IMR-90 (cell line): ENCODE measurements around the gene STAP1. TPM values are rescaled to one million over a fixed set of nuclear protein-coding genes. Genes with fewer than 3 reads are reported as not detected.

ENCODE experiments used
- ATAC-seq: fragments of 200-7000 bp; cut with Tn5 transposase; 2 replicates; pipeline ENCODE4 v1.9.1; 2020; ENCODE audit warnings: low read depth, mild to moderate bottlenecking, moderate library complexity
- BruUV-seq: library from RNA; stranded (reverse); fragments of 400-500 nt; replicated peaks from 2 replicates; lab custom pipeline; 2021; lab: Mats Ljungman, UMichigan
- CTCF ChIA-PET: fragments of 300-600 bp; formaldehyde crosslinking; extraction: SDS; loops from one replicate; lab custom pipeline; 2021; ENCODE audit warnings: antibody characterized with exemption; lab: Yijun Ruan, JAX
- POLR2A ChIA-PET: fragments of 300-600 bp; sonication (Branson Sonifier 250); formaldehyde crosslinking; loops from one replicate; lab custom pipeline; 2022; ENCODE audit warnings: antibody characterized with exemption; ENCODE audit not compliant: unreplicated experiment; lab: Charles Lee
- DNase-seq: peaks from one replicate; pipeline ENCODE4 v3.0.0; 2013
- H2AFZ ChIP-seq: replicated peaks from 2 replicates; pipeline ENCODE3; 2013; ENCODE audit warnings: low read length, mild to moderate bottlenecking; ENCODE audit not compliant: poor library complexity
- H2AK5ac ChIP-seq: 2 replicates; pipeline ENCODE4 v1.6.1; 2013; ENCODE audit warnings: low read depth, low read length, inconsistent platforms
- H2AK9ac ChIP-seq: replicated peaks from 2 replicates; pipeline ENCODE3; 2013; ENCODE audit warnings: mild to moderate bottlenecking, low read depth, low read length, moderate library complexity; ENCODE audit not compliant: poor library complexity
- H2BK120ac ChIP-seq: 2 replicates; pipeline ENCODE4 v1.6.1; 2013; ENCODE audit warnings: low read depth, low read length, inconsistent platforms
- H2BK15ac ChIP-seq: 3 replicates; pipeline ENCODE4 v1.6.1; 2013; ENCODE audit warnings: low read depth, low read length, inconsistent platforms
- H2BK20ac ChIP-seq: 2 replicates; pipeline ENCODE4 v1.6.1; 2013; ENCODE audit warnings: low read depth, mild to moderate bottlenecking, inconsistent platforms, low read length, moderate library complexity
- H2BK5ac ChIP-seq: 2 replicates; pipeline ENCODE4 v1.6.1; 2013; ENCODE audit warnings: mild to moderate bottlenecking, low read depth, low read length, inconsistent platforms; ENCODE audit not compliant: poor library complexity, severe bottlenecking
- H3K14ac ChIP-seq: replicated peaks from 2 replicates; pipeline ENCODE4 v1.6.1; 2013; ENCODE audit warnings: low read depth, low read length, inconsistent platforms
- H3K18ac ChIP-seq: 2 replicates; pipeline ENCODE4 v1.6.1; 2013; ENCODE audit warnings: low read depth, low read length, control low read depth
- H3K23ac ChIP-seq: 2 replicates; pipeline ENCODE4 v1.6.1; 2013; ENCODE audit warnings: low read depth, low read length, inconsistent platforms
- H3K27ac ChIP-seq: 2 replicates; pipeline ENCODE4 v1.5.1; 2013; ENCODE audit warnings: mild to moderate bottlenecking, control low read depth, low read length; ENCODE audit not compliant: insufficient read depth
- H3K27me3 ChIP-seq: 2 replicates; pipeline ENCODE4 v1.6.1; 2013; ENCODE audit warnings: low read length; ENCODE audit not compliant: control insufficient read depth, insufficient read depth
- H3K36me3 ChIP-seq: 2 replicates; pipeline ENCODE4 v1.6.1; 2013; ENCODE audit warnings: low read length, mixed read lengths; ENCODE audit not compliant: control insufficient read depth, insufficient read depth
- H3K4ac ChIP-seq: 2 replicates; pipeline ENCODE4 v1.6.1; 2013; ENCODE audit warnings: low read depth, low read length, inconsistent platforms
- H3K4me1 ChIP-seq: 2 replicates; pipeline ENCODE4 v1.6.1; 2013; ENCODE audit warnings: low read length, mixed read lengths; ENCODE audit not compliant: control insufficient read depth, insufficient read depth
- H3K4me2 ChIP-seq: 2 replicates; pipeline ENCODE4 v1.6.1; 2013; ENCODE audit warnings: low read depth, mild to moderate bottlenecking, control low read depth, low read length, moderate library complexity
- H3K4me3 ChIP-seq: 2 replicates; pipeline ENCODE4 v1.5.1; 2013; ENCODE audit warnings: low read depth, mild to moderate bottlenecking, control low read depth, low read length, moderate library complexity; ENCODE audit not compliant: insufficient read depth
- H3K56ac ChIP-seq: 2 replicates; pipeline ENCODE4 v1.6.1; 2013; ENCODE audit warnings: low read length, inconsistent platforms; ENCODE audit not compliant: insufficient read depth; ENCODE audit errors: extremely low read depth
- H3K79me1 ChIP-seq, 2 experiments: 2 replicates each; pipeline ENCODE4 v1.6.1; 2013; ENCODE audit warnings: low read length in 2 of 2, inconsistent platforms in 1 of 2, low read depth in 1 of 2
- H3K9ac ChIP-seq: 2 replicates; pipeline ENCODE4 v1.6.1; 2013; ENCODE audit warnings: low read depth, low read length, control low read depth
- H3K9me1 ChIP-seq: 2 replicates; pipeline ENCODE4 v1.6.1; 2013; ENCODE audit warnings: low read length, inconsistent platforms; ENCODE audit not compliant: insufficient read depth
- H3K9me3 ChIP-seq: 2 replicates; pipeline ENCODE4 v1.6.1; 2013; ENCODE audit warnings: low read length; ENCODE audit not compliant: control insufficient read depth, insufficient read depth
- H4K20me1 ChIP-seq: 2 replicates; pipeline ENCODE4 v1.6.1; 2013; ENCODE audit warnings: low read length, inconsistent platforms; ENCODE audit not compliant: insufficient read depth
- H4K5ac ChIP-seq: 2 replicates; pipeline ENCODE4 v1.6.1; 2013; ENCODE audit warnings: mild to moderate bottlenecking, low read depth, low read length, control low read depth
- H4K8ac ChIP-seq, 2 experiments: 2 replicates each; pipeline ENCODE4 v1.6.1; 2013; ENCODE audit warnings: low read depth in 2 of 2, low read length in 2 of 2, control low read depth in 1 of 2, inconsistent platforms in 1 of 2
- H4K91ac ChIP-seq: 2 replicates; pipeline ENCODE4 v1.6.1; 2013; ENCODE audit warnings: low read depth, low read length, inconsistent platforms; ENCODE audit not compliant: insufficient read depth
- MAFK ChIP-seq: IDR thresholded peaks from 2 replicates; pipeline ENCODE4 v1.6.1; 2012; ENCODE audit warnings: low read depth, low read length, improper control_type of control experiment
- MAZ ChIP-seq: IDR thresholded peaks from 2 replicates; pipeline ENCODE4 v1.6.1; 2012; ENCODE audit warnings: low read depth, mild to moderate bottlenecking, low read length, improper control_type of control experiment, moderate library complexity, borderline replicate concordance
- MXI1 ChIP-seq: IDR thresholded peaks from 2 replicates; pipeline ENCODE4 v1.6.1; 2012; ENCODE audit warnings: low read depth, mild to moderate bottlenecking, low read length, moderate library complexity, borderline replicate concordance
- NFE2L2 ChIP-seq: fragments of 150-350 bp; IDR thresholded peaks from 2 replicates; pipeline ENCODE4 v1.6.1; 2016; ENCODE audit warnings: low read depth, mild to moderate bottlenecking, low read length
- POLR2A ChIP-seq: IDR thresholded peaks from 2 replicates; pipeline ENCODE4 v1.6.1; 2012; ENCODE audit warnings: mild to moderate bottlenecking, low read depth, low read length
- RAD21 ChIP-seq: IDR thresholded peaks from 2 replicates; pipeline ENCODE4 v1.6.1; 2012; ENCODE audit warnings: low read length, improper control_type of control experiment
- RFX5 ChIP-seq: IDR thresholded peaks from 2 replicates; pipeline ENCODE4 v1.8.0; 2012; ENCODE audit warnings: low read depth, mild to moderate bottlenecking, low read length, moderate library complexity
- SMC3 ChIP-seq: fragments of 150-350 bp; IDR thresholded peaks from 2 replicates; pipeline ENCODE4 v1.6.1; 2016; ENCODE audit warnings: low read depth, mild to moderate bottlenecking, antibody characterized with exemption, low read length, moderate library complexity
- WGBS, 2 experiments: methylation state at CpG; one replicate each; pipeline versions ENCODE4 v1.1.5 to v1.1.7; 2013; ENCODE audit warnings: missing lambda C conversion rate in 2 of 2; ENCODE audit not compliant: insufficient read length in 1 of 2; ENCODE audit errors: extremely low coverage in 2 of 2; 5-methylcytosine and 5-hydroxymethylcytosine counted together
- dilution Hi-C: fragments of 300-500 bp; cut with HindIII; formaldehyde crosslinking; loops from one replicate; pipeline ENCODE4 v1.14.3; 2018; ENCODE audit warnings: low sequenced_read_pairs; ENCODE audit not compliant: unreplicated experiment
- in situ Hi-C: fragments of 300-500 bp; cut with MboI; formaldehyde crosslinking; loops from 3 replicates; pipeline ENCODE4 v1.14.3; 2019; ENCODE audit warnings: low sequenced_read_pairs, inconsistent platforms, mixed read lengths
- intact Hi-C: fragments of 100-400 bp; cut with micrococcal nuclease; formaldehyde crosslinking; loops from 2 replicates; pipeline ENCODE4 v1.10.0; 2022
- polyA plus RNA-seq, 3 experiments: library from polyadenylated mRNA; depleted of rRNA; stranded (reverse); fragments of >200 nt; gene quantifications; 2 replicates each; pipeline ENCODE4 v1.2.3, GENCODE V29; 2012; ENCODE audit warnings: low replicate concordance in 1 of 3
- total RNA-seq: library from RNA; depleted of rRNA; stranded (reverse); fragments of >200 nt; gene quantifications from 2 replicates; pipeline ENCODE4 v1.2.3, GENCODE V29; 2012
- TF ChIP-seq, protein P1 (sequence below): fragments of 150-350 bp; IDR thresholded peaks from 2 replicates; pipeline ENCODE4 v1.6.1; 2017; ENCODE audit warnings: mild to moderate bottlenecking, antibody characterized with exemption, low read length, low read depth
- TF ChIP-seq, protein P2 (sequence below): fragments of 150-350 bp; IDR thresholded peaks from 2 replicates; pipeline ENCODE4 v1.6.1; 2016; ENCODE audit warnings: low read depth, mild to moderate bottlenecking, low read length, moderate library complexity, borderline replicate concordance
- TF ChIP-seq, protein P3 (sequence below): conservative IDR thresholded peaks from 2 replicates; pipeline ENCODE4 v1.5.1; 2012; ENCODE audit warnings: mild to moderate bottlenecking, low read depth, low read length, improper control_type of control experiment

STAP1 gene
- total and polyA plus RNA-seq, 2 of the 4 experiments (the other 2 are of a cell fraction), result not detected

DNA sequence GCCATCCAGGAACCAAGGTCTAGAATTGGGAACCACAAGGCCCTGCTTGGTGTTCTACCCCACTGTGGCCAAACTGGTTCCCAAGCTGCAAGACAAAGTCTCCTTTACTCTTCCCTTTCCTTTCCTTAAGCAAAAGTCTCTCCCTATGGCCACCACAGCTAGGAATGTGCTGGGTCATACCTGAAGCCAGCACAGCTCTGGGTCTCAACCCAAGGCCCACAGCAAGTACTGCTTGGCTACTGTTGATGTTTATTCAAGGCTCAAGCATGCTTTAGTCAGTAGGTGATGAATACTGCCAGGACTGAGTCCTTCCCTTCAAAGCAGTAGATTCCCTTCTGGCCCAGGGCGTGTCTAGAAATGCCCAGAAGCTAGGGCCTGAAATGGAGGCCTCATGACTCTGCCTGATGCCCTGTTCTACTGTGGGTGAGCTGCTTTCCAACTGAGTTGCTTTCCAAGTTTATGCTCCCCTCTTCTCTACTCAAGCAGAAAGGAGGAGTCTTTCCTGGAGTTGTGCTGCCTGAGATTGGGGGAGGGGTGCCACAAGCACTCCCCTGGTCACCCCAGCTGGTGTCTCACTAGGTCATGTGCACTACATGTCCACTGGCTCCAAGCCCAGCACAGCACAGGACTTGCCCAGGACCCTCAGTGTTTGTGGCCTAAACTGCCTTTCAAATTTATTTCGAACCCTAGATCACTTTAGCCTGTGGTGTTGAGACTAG, 44.9 kb downstream of the STAP1 start:
- Histone ChIP-seq H3K4me2 (no peak overlapping the region), H3K36me3 (no peaks in the 10 kb centered on the region), H3K18ac (no peak overlapping the region), H3K9me3 (no peaks in the 10 kb centered on the region), H3K56ac (no peak overlapping the region), H3K4me1 (no peaks in the 10 kb centered on the region), H2AK5ac (no peak overlapping the region), H3K9me1 (no peaks in the 10 kb centered on the region), H3K4ac (no peak overlapping the region), H2BK120ac (no peak overlapping the region), H2BK20ac (no peak overlapping the region), H3K14ac (no peak overlapping the region), H3K23ac (no peak overlapping the region), H3K9ac (no peak overlapping the region), H3K79me1 (no peaks in the 10 kb centered on the region), H3K27ac (no peak overlapping the region), H3K4me3 (no peak overlapping the region), H4K5ac (no peak overlapping the region), H2AFZ (no peak overlapping the region), H3K27me3 (no peaks in the 10 kb centered on the region), H4K20me1 (no peaks in the 10 kb centered on the region), H2BK15ac (no peak overlapping the region), H4K91ac (no peak overlapping the region), H4K8ac (no peak overlapping the region), H2BK5ac (no peak overlapping the region), H2AK9ac (no peak overlapping the region)
- ATAC-seq (no peak), DNase-seq (no peak)
- in situ Hi-C loops, result no loop called here
- intact Hi-C loops, result no loop called here
- ChIA-PET POLR2A (no interaction called here), CTCF (no interaction called here)
- WGBS, 2 experiments, result 100% methylated on average over 1 of the region's 2 CpGs; no CpG with 5 or more reads in 1 of the 2 experiments
- dilution Hi-C loops, result no loop called here
- TF ChIP-seq RAD21 (no peak), RFX5 (no peak), NFE2L2 (no peak), MXI1 (no peak), POLR2A (no peak), MAFK (no peak), MAZ (no peak), SMC3 (no peak)
- TF ChIP-seq, protein P1, sequence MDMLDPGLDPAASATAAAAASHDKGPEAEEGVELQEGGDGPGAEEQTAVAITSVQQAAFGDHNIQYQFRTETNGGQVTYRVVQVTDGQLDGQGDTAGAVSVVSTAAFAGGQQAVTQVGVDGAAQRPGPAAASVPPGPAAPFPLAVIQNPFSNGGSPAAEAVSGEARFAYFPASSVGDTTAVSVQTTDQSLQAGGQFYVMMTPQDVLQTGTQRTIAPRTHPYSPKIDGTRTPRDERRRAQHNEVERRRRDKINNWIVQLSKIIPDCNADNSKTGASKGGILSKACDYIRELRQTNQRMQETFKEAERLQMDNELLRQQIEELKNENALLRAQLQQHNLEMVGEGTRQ, result no peak
- TF ChIP-seq, protein P2, sequence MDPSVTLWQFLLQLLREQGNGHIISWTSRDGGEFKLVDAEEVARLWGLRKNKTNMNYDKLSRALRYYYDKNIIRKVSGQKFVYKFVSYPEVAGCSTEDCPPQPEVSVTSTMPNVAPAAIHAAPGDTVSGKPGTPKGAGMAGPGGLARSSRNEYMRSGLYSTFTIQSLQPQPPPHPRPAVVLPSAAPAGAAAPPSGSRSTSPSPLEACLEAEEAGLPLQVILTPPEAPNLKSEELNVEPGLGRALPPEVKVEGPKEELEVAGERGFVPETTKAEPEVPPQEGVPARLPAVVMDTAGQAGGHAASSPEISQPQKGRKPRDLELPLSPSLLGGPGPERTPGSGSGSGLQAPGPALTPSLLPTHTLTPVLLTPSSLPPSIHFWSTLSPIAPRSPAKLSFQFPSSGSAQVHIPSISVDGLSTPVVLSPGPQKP, result no peak
- TF ChIP-seq, protein P3, sequence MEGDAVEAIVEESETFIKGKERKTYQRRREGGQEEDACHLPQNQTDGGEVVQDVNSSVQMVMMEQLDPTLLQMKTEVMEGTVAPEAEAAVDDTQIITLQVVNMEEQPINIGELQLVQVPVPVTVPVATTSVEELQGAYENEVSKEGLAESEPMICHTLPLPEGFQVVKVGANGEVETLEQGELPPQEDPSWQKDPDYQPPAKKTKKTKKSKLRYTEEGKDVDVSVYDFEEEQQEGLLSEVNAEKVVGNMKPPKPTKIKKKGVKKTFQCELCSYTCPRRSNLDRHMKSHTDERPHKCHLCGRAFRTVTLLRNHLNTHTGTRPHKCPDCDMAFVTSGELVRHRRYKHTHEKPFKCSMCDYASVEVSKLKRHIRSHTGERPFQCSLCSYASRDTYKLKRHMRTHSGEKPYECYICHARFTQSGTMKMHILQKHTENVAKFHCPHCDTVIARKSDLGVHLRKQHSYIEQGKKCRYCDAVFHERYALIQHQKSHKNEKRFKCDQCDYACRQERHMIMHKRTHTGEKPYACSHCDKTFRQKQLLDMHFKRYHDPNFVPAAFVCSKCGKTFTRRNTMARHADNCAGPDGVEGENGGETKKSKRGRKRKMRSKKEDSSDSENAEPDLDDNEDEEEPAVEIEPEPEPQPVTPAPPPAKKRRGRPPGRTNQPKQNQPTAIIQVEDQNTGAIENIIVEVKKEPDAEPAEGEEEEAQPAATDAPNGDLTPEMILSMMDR, result no peak
- no TSS peak for BruUV-seq
